Endodermal cell (in vitro differentiated cells): ENCODE data around the gene STAB1. TPM values are rescaled to one million over a fixed set of nuclear protein-coding genes. Genes with fewer than 3 reads are reported as not detected.

Experiments used
- DNase-seq: peaks from one replicate; pipeline ENCODE4 v3.0.0-alpha.2; 2017
- H3K27ac ChIP-seq: 2 replicates; pipeline ENCODE4 v1.5.1; 2013; ENCODE audit warnings: mild to moderate bottlenecking, low read depth, low read length, moderate library complexity
- H3K27me3 ChIP-seq: 2 replicates; pipeline ENCODE4 v1.6.1; 2013; ENCODE audit warnings: mild to moderate bottlenecking, low read length, moderate library complexity; ENCODE audit not compliant: insufficient read depth, control insufficient read depth, poor library complexity, severe bottlenecking
- H3K36me3 ChIP-seq: 2 replicates; pipeline ENCODE4 v1.7.0; 2013; ENCODE audit warnings: mild to moderate bottlenecking, low read length, moderate library complexity; ENCODE audit not compliant: control insufficient read depth, insufficient read depth
- H3K4me1 ChIP-seq: one replicate; pipeline ENCODE4 v1.7.0; 2013; ENCODE audit warnings: low read length; ENCODE audit not compliant: control insufficient read depth, insufficient read depth
- H3K4me3 ChIP-seq: 2 replicates; pipeline ENCODE4 v1.5.1; 2013; ENCODE audit warnings: mild to moderate bottlenecking, low read length, moderate library complexity
- H3K9ac ChIP-seq: 2 replicates; pipeline ENCODE4 v1.6.1; 2013; ENCODE audit warnings: mild to moderate bottlenecking, low read length, moderate library complexity; ENCODE audit not compliant: poor library complexity, severe bottlenecking; ENCODE audit errors: extremely low read depth
- H3K9me3 ChIP-seq: 2 replicates; pipeline ENCODE4 v1.6.1; 2013; ENCODE audit warnings: mild to moderate bottlenecking, low read length, moderate library complexity; ENCODE audit not compliant: control insufficient read depth
- H3K27ac Mint-ChIP-seq: 2 replicates; pipeline ENCODE4 v1.8.0; 2020; ENCODE audit warnings: mixed read lengths
- H3K27me3 Mint-ChIP-seq: 2 replicates; pipeline ENCODE4 v1.8.0; 2021; ENCODE audit warnings: mild to moderate bottlenecking, mixed read lengths; ENCODE audit not compliant: insufficient read depth
- H3K36me3 Mint-ChIP-seq: 2 replicates; pipeline ENCODE4 v1.8.0; 2020; ENCODE audit warnings: low read depth, mixed read lengths
- H3K4me1 Mint-ChIP-seq: 2 replicates; pipeline ENCODE4 v1.8.0; 2020; ENCODE audit warnings: mixed read lengths
- H3K4me3 Mint-ChIP-seq: 2 replicates; pipeline ENCODE4 v1.8.0; 2020; ENCODE audit warnings: mild to moderate bottlenecking, moderate library complexity, mixed read lengths
- H3K9me3 Mint-ChIP-seq: 2 replicates; pipeline ENCODE4 v1.8.0; 2020; ENCODE audit warnings: mild to moderate bottlenecking, mixed read lengths
- CTCF ChIP-seq: fragments of 200-600 bp; sonication (generic); conservative IDR thresholded peaks from 2 replicates; pipeline ENCODE4 v1.5.0; 2021; ENCODE audit warnings: antibody characterized with exemption, mild to moderate bottlenecking
- WGBS, 2 experiments: methylation state at CpG; one replicate each; pipeline versions ENCODE4 v1.1.5 to v1.1.7; 2013; ENCODE audit warnings: missing lambda C conversion rate in 2 of 2, mixed read lengths in 1 of 2; ENCODE audit not compliant: insufficient coverage in 1 of 2, insufficient read length in 1 of 2; 5-methylcytosine and 5-hydroxymethylcytosine counted together
- total RNA-seq, 2 donors: library from RNA; stranded (reverse); fragmentation: NEBNext Ultra II Directional in 1 of 2; extraction: Animal tissue kit (Norgen Biotek cat#: 25700) in 1 of 2; gene quantifications; 2 replicates in 1 of 2; 3 replicates in 1 of 2; pipeline ENCODE4 v1.2.1, GENCODE V29; 2021

The STAB1 gene
- total RNA-seq, 2 donors from 2014 or later: 0.24 to 0.55 TPM

GRCh38 chr3:52535411-52536111, 40.4 kb downstream of the STAB1 start:
- peak overlapping the region; percentile 99 for H3K4me3 Mint-ChIP-seq
- Histone ChIP-seq H3K4me3 (no peak overlapping the region), H3K9ac (no peak overlapping the region), H3K27ac (no peak overlapping the region), H3K27me3 (no peaks in the 10 kb centered on the region), H3K9me3 (no peaks in the 10 kb centered on the region), H3K4me1 (peaks cover 5% of the 10 kb centered on the region), H3K36me3 (peaks cover 28% of the 10 kb centered on the region)
- no peak overlapping the region for H3K27ac Mint-ChIP-seq
- DNase-seq: no peak
- WGBS, 2 experiments: 93 to 95% methylated on average over 11 to 19 of the region's 19 CpGs
- H3K9me3 Mint-ChIP-seq: no peaks in the 10 kb centered on the region
- peaks cover 24% of the 10 kb centered on the region for H3K4me1 Mint-ChIP-seq
- H3K27me3 Mint-ChIP-seq: no peaks in the 10 kb centered on the region
- no peak for TF ChIP-seq CTCF
- peaks cover 11% of the 10 kb centered on the region for H3K36me3 Mint-ChIP-seq

DNA sequence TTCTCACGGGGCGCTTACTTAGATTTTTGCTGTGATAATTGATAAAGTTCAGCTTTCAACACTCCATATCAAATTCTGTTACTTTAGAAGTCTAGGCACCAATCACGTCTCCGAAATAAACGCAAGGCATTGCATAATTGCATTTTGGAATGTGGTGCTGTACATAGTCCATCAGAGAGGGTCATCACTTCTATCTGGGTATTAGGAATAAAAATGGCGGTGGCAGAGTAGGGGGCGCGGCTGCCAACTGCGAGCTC, 40.9 kb downstream of the STAB1 start:
- no peak for TF ChIP-seq CTCF
- H3K9me3 ChIP-seq: no peaks in the 10 kb centered on the region
- no peaks in the 10 kb centered on the region for H3K27me3 ChIP-seq
- H3K36me3 Mint-ChIP-seq: peaks cover 16% of the 10 kb centered on the region
- no peak overlapping the region for H3K4me3 ChIP-seq
- 31 to 32% methylated on average over 7 to 9 of the region's 9 CpGs for WGBS, 2 experiments
- peaks cover 24% of the 10 kb centered on the region for H3K4me1 Mint-ChIP-seq
- H3K27ac ChIP-seq: no peak overlapping the region
- no peaks in the 10 kb centered on the region for H3K27me3 Mint-ChIP-seq
- DNase-seq: no peak
- H3K4me1 ChIP-seq: peaks cover 5% of the 10 kb centered on the region
- H3K36me3 ChIP-seq: peaks cover 29% of the 10 kb centered on the region
- no peaks in the 10 kb centered on the region for H3K9me3 Mint-ChIP-seq
- H3K27ac Mint-ChIP-seq: no peak overlapping the region
- H3K4me3 Mint-ChIP-seq: peak overlapping the region; percentile 99
- no peak overlapping the region for H3K9ac ChIP-seq

DNA sequence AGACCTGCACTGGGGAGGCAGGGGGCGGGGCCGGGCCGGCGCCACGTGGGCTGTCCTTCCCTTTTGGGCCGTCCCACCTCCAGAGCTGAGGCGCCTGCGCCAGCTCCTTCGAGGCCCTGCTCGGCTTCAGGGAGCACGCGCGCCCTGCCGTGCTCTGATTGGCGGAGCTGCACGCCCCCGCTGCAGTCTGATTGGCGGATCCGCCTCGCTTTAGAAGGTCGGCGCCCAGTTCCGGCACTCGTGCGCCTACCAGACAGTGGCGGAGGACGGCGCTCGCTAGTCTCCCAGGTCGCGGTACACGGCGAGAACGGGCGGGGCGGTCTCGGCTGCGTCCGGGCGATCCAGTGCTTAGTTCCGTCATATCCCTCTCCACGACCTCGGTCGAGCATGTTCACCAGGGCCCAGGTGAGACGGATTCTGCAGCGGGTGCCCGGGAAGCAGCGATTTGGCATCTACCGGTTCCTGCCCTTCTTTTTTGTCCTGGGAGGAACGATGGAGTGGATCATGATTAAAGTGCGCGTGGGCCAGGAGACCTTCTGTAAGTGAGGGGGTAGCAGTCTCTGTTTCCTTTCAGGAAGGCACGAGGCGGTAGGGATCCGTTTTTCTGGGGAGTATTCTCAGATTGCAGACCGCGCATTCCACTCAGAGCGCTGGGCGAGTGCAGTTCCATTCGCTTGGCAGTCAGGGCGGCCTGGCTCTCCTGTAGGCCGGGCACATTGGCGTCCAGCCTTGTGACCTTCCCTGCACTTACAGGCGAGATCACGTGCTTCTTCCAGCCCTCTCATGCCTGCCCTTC, 41.4 kb downstream of the STAB1 start, which contains the start of gene UQCC5:
Gene UQCC5 (plus strand): TSS at position 237 of the 796 bp plus-strand sequence. CDS start 151 bp downstream, at position 388.
- Histone ChIP-seq H3K36me3 (peaks cover 32% of the 10 kb centered on the region), H3K9ac (peak within 1 kb of the TSS; percentile 89), H3K4me1 (peaks cover 5% of the 10 kb centered on the region), H3K27me3 (no peaks in the 10 kb centered on the region), H3K27ac (peak within 1 kb of the TSS; percentile 64), H3K4me3 (peak within 1 kb of the TSS; percentile 84), H3K9me3 (no peaks in the 10 kb centered on the region)
- no peaks in the 10 kb centered on the region for H3K27me3 Mint-ChIP-seq
- H3K4me1 Mint-ChIP-seq: peaks cover 24% of the 10 kb centered on the region
- peak within 1 kb of the TSS; percentile 99 for H3K4me3 Mint-ChIP-seq
- no peaks in the 10 kb centered on the region for H3K9me3 Mint-ChIP-seq
- DNase-seq: peak; percentile 99
- peaks cover 21% of the 10 kb centered on the region for H3K36me3 Mint-ChIP-seq
- WGBS, 2 experiments: 0 to 1% methylated on average over 31 to 65 of the region's 65 CpGs
- no peak for TF ChIP-seq CTCF
- peak within 1 kb of the TSS; percentile 99 for H3K27ac Mint-ChIP-seq
